HFFc6 (cell line): ENCODE results near the gene SRRM5. TPM values are rescaled to one million over a fixed set of nuclear protein-coding genes. Genes with fewer than 3 reads are reported as not detected.
A peak's percentile ranks its signal among the peaks of the same experiment; 100 is the strongest.

Experiments
- DNase-seq: peaks from one replicate; pipeline ENCODE4 v3.0.0-alpha.2; 2018
- H3K27ac Mint-ChIP-seq: 2 replicates; pipeline ENCODE4 v1.8.0; 2020; ENCODE audit warnings: mild to moderate bottlenecking, mixed read lengths
- H3K27me3 Mint-ChIP-seq: 2 replicates; pipeline ENCODE4 v1.8.0; 2021; ENCODE audit warnings: mild to moderate bottlenecking, moderate library complexity, mixed read lengths; ENCODE audit not compliant: insufficient read depth
- H3K36me3 Mint-ChIP-seq: 2 replicates; pipeline ENCODE4 v1.8.0; 2021; ENCODE audit warnings: low read depth, mixed read lengths
- H3K4me1 Mint-ChIP-seq: 2 replicates; pipeline ENCODE4 v1.8.0; 2020; ENCODE audit warnings: low read depth, mixed read lengths
- H3K4me3 Mint-ChIP-seq: 2 replicates; pipeline ENCODE4 v1.8.0; 2020; ENCODE audit warnings: mild to moderate bottlenecking, moderate library complexity, mixed read lengths
- H3K9me3 Mint-ChIP-seq: 2 replicates; pipeline ENCODE4 v1.8.0; 2020; ENCODE audit warnings: mild to moderate bottlenecking, mixed read lengths
- CTCF ChIP-seq: fragments of 200-600 bp; sonication (generic); IDR thresholded peaks from 2 replicates; pipeline ENCODE4 v1.5.0; 2021; ENCODE audit warnings: antibody characterized with exemption, mild to moderate bottlenecking
- total RNA-seq, 6 experiments: library from RNA; stranded (reverse); fragmentation: NEBNext Ultra II Directional; extraction: Animal tissue kit (Norgen Biotek cat#: 25700); gene quantifications; 2 replicates in 1 of 6; 3 replicates in 5 of 6; pipeline ENCODE4 v1.2.3, GENCODE V29; 2021

The SRRM5 gene
- total RNA-seq, 6 experiments from 2014 or later, result 0.11 to 0.31 (median 0.21) TPM; not detected in 1

- DNase-seq, result no peak
These were observed 5.2 kb upstream of the SRRM5 start for GRCh38 chr19:43606569-43607229.

GRCh38 chr19:43607238-43608205 is 4.4 kb upstream of the SRRM5 start:
- Mint-ChIP-seq H3K27me3 (peaks cover 5% of the 10 kb centered on the region), H3K4me3 (no peak overlapping the region), H3K27ac (no peak overlapping the region; the same call in 1 of the 2 replicates), H3K36me3 (peaks cover 8% of the 10 kb centered on the region), H3K4me1 (peaks cover 12% of the 10 kb centered on the region), H3K9me3 (no peaks in the 10 kb centered on the region)
- DNase-seq, result no peak
- no peak for TF ChIP-seq CTCF

More at GRCh38 chr19:43606569-43607229, 5.2 kb upstream of the SRRM5 start:
- no peak overlapping the region; the same call in 1 of the 2 replicates for H3K27ac Mint-ChIP-seq
- peaks cover 12% of the 10 kb centered on the region for H3K4me1 Mint-ChIP-seq
- H3K4me3 Mint-ChIP-seq, result no peak overlapping the region
- H3K27me3 Mint-ChIP-seq, result peaks cover 5% of the 10 kb centered on the region
- H3K9me3 Mint-ChIP-seq, result no peaks in the 10 kb centered on the region
- no peak for TF ChIP-seq CTCF
- H3K36me3 Mint-ChIP-seq, result peaks cover 2% of the 10 kb centered on the region

GRCh38 chr19:43609872-43610271 is 2.0 kb upstream of the SRRM5 start:
- Mint-ChIP-seq H3K4me3 (no peak overlapping the region), H3K27me3 (peaks cover 1% of the 10 kb centered on the region; the same call in 1 of the 2 replicates), H3K36me3 (peaks cover 19% of the 10 kb centered on the region), H3K27ac (no peak overlapping the region), H3K9me3 (no peaks in the 10 kb centered on the region), H3K4me1 (peaks cover 12% of the 10 kb centered on the region)
- no peak for TF ChIP-seq CTCF
- DNase-seq, result no peak

GRCh38 chr19:43610493-43610892 is 1.4 kb upstream of the SRRM5 start:
- TF ChIP-seq CTCF, result no peak
- no peak overlapping the region for H3K4me3 Mint-ChIP-seq
- DNase-seq, result peak; percentile 11
- peak overlapping the region; percentile 38 for H3K27ac Mint-ChIP-seq
- no peaks in the 10 kb centered on the region for H3K9me3 Mint-ChIP-seq
- H3K36me3 Mint-ChIP-seq, result peaks cover 19% of the 10 kb centered on the region
- H3K27me3 Mint-ChIP-seq, result peaks cover under 1% of the 10 kb centered on the region; the same call in 1 of the 2 replicates
- peaks cover 12% of the 10 kb centered on the region for H3K4me1 Mint-ChIP-seq

- 0 out of 2 replicates have a peak, but pooled peaks have one; percentile 22 for TF ChIP-seq CTCF
- no peak overlapping the region for H3K27ac Mint-ChIP-seq
- H3K4me3 Mint-ChIP-seq, result no peak overlapping the region
- no peak for DNase-seq
- H3K27me3 Mint-ChIP-seq, result no peaks in the 10 kb centered on the region; the same call in 1 of the 2 replicates
- peaks cover 19% of the 10 kb centered on the region for H3K36me3 Mint-ChIP-seq
- H3K9me3 Mint-ChIP-seq, result no peaks in the 10 kb centered on the region
- H3K4me1 Mint-ChIP-seq, result peaks cover 12% of the 10 kb centered on the region
These were observed 486 bp downstream of the SRRM5 start for GRCh38 chr19:43612374-43612773.
